GM10847 (cell line): ENCODE measurements around the gene MGLL.

Experiments used
- POLR2A ChIP-seq: IDR thresholded peaks from 2 replicates; pipeline ENCODE4 v1.6.1; 2011; ENCODE audit not compliant: insufficient read length; ENCODE audit errors: extremely low read depth

Gene MGLL

DNA sequence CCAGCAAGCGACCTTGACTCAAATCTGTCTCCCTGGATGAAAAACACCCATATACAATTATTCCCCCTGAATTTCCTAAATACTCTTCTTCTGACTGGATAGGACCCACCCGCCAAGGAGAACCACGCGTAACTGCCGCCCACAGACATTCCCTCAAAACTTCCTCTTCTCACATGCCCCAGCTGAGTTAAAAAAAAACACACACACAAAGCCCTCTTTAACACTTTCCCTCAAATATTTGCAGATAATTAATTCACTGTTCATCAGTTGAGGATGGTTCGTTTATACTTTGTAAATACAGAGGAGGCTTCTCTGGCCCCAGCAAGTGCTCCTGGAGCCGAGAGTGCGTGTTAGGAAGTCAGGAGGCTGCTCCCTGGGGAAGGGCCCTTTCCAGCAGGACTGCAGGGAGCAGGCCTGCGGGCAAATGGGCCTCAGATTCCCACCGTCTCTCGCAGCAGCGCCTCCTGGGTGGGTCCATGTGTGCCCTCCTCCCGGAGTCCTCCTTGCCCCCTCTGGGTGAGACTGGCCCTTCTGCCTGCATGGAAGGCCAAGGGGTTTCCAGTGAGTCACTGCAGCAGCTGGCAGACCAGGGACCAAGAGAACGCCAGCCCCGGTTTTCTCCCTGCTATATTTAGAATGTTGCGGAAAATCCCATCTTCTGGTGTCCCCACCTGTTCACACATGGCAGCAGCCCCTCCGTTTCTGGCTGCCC, 46.8 kb downstream of the MGLL start:
- TF ChIP-seq POLR2A, result no peak

DNA sequence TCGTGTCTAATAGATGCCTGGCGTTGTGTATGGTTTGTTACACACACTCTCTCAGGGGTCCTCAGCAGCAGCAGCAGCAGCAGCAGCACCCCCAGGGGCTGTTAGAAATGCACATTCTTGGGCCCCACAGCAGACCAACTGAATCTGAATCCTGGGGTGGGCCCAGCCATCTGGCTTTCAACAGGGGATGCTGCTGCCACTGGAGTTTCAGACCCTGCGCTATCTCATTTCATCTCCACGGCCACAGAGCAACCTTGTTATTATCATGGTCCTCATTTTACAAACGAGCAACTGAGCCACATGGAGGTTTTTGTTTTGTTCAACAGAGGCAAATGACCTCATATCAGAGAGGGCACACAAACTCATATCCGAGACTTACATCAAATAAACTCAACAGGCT, 47.7 kb downstream of the MGLL start:
- no peak for TF ChIP-seq POLR2A

DNA sequence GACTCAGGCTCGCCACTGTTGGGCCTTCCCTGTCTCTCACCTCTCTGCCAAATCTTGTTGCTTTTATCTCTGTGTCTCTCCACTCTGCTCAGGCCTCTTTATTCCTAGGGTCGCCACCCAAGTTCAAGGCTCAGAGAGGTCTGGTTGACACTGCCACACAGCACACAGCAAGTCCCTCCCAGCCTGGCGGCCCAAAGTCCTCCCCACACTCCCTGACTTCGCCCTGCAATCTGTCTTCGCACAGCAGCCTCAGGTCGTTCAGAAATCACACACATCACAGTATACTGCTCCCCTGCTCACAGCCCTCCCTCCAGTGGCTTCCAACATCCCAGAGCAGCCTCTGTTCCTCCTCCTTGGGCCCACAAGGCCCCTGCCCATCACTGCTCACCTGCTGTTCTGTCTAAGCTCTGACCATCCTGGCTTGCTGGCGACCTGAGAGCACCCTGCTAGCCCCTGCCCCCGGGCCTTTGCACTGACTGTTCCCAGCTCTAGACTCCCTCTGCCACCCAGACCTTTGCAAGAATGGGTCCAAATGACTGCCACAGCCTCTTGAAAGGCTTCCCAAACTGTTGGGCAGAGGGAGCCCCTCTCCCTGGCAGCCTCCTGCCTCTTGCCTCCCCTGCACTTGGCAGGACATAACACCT, 48.4 kb downstream of the MGLL start:
- TF ChIP-seq POLR2A, result no peak

DNA sequence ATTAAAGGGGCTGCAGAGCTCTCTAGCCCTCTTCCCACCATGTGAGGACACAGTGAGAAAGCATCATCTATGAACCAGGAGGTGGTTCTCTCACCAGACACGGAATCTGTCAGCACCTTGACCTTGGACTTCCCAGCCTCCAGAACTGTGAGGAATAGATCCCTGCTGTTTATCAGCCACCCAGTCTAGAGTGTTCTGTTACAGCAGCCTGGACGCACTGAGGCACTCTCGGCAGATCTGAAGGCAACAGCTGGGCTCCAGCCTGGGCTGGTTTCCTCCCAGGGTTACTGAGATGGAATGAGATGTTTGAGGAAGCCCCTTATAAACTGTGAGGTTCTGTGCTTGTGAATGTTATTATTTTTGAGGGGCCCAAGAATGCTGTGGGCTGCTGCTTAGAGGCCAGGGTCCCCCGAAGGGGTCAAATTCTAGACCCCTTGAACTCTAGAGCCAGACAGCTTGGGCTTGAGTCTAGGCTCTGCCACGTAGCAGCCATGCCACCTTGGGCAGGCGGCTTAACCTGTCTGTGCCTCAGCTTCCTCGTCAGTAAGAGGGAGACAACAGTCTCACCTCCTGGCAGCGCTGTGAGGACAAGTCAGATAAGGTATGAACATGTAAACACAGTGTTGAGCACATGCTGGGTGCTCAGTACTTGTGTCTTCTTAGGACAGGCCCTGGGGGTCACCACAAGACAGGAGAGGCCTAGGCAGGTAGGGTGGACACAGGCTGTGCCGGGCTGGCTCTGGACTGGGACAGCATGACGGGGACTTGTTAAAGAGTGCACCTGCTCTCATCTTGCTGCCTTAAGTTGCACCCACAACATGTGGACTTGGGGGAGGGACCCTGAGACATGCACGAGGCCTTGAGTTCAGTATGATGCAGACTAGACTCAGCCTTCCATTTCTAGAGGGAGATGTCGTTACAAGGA, 49.2 kb downstream of the MGLL start:
- TF ChIP-seq POLR2A, result no peak

DNA sequence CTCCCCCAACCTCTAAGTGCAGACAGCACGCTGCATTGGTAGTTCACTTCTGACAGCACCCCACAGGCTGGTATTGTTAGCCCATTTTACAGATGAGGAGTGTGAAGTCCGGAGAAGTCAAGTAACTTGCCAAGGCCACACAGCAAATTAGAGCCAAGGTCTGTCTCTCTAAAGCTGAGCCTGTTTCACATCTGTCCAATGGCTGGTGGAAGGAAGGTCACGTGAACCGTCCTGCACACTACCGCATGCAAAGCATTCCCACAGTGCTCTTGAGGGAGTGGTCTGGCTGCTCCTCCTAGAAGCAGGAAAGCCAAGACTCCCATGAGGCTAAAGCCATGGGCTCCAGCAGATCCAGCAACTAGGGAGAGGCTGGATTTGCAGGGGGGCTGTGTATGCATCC, 50.0 kb downstream of the MGLL start:
- TF ChIP-seq POLR2A, result no peak

DNA sequence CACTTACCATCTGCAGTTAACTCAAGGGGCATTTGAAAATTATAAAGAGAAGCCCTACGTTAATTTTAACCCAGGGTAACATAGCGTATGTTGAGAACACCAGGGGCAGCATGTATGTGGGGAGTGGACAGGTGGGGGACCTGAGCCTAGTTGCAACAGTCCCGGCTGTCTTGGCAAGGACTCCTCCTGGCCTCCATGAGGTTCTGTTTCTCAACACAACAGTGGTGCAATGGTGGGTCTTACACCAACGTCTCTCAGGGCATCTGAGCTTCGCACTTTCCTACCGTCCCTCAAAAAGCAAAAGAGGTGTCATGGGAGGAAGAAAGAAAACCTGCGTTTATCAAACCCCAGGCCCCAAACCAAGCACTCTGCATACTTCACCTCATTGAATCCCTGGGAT, 50.6 kb downstream of the MGLL start:
- no peak for TF ChIP-seq POLR2A

DNA sequence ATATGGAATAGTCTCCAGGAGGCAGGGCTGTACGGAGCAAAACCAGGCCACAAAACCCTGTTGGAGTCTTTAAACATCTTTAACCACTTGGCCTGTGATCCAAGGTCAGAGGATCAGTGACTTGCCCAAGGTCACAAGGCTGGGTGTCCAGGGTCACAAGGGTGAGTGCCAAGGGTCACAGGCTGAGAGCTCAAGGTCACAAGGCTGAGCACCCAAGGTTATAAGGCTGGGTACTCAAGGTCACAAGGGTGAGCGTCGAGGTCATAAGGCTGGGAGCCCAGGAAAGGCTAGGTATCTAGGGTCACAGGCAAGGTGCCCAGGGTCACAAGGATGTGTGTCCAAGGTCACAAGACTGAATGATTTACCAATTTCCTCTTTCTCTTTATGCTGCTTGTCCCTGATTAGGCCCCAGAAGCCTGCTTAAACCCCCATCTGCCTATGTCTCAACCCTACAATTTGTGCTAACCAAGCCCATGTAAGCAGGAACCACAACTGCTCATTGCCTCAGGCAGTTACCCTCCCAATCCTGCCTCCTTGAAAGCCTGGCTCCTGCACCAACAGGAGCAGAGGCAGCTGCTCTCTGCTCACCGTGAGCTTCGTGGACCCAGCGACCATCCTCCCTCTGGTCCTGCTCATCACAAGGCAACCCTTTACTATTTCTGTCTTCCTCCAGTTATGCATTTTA, 51.5 kb downstream of the MGLL start:
- no peak for TF ChIP-seq POLR2A

DNA sequence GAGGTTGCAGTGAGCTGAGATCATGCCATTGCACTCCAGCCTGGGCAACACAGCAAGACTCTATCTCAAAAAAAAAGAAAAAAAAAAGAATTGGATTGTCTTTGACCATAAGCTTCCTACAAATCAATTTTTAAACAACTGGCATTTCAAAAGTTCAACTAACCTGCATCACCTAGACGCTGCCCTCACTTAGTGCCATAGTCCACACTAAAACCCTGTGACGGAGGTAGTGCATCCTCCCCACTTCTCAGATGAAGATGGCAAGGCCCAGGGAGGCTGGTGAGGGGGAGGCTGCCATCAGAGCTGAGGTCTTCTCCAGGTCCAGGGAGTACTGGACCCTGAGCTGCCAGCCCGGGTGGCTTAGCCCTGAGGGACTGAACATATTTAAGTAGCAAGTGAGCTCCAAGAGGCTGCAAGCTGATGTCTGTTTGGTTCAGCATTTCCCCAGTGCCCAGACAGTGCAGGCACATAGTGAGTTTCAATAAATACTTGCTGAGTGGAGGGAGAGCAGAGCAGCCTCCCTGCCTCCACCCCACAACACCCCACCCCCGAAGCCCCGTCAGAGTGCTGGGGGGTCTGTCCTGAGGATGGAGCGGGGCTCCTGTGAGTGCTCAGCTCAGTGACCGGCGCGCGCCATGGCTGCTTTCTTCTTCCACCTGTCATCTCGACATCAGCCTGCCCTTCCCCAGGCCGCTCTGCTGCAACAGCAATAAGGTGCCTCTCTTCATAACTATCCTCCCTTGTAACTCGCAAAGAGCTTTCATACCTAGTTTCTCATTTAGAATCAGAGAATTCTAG, 52.8 kb downstream of the MGLL start:
- TF ChIP-seq POLR2A, result no peak

DNA sequence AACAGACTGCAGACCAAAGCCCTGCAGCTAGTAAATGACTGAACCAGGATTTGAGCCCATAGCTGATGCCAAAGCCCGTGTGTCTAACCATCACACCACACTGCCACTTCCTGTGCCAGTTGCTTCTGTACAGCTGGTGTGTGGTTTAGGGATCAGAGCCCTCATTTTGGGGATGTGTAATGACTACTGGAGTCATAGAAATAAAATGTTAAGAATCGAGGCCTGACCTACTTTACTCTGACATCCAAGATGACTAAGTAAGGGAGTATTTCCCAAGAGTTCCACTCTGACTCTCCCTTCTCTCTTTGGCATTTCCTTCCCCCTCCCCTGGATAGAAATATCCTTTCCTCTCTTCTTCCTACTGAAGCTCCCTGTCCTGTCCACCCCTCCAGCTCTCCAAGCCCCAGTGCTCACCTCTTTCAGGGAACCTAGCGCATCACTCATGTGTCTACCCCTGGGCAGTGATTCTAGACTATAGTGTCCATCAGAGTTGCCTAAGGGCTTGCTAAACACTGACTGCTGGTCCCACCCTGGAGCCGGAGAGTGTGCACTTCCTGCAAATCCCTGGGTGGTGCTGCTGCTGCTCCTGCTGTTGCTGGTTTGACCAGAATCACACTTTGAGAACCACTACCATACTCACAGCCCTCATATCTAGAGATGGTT, 53.8 kb downstream of the MGLL start:
- TF ChIP-seq POLR2A, result no peak

DNA sequence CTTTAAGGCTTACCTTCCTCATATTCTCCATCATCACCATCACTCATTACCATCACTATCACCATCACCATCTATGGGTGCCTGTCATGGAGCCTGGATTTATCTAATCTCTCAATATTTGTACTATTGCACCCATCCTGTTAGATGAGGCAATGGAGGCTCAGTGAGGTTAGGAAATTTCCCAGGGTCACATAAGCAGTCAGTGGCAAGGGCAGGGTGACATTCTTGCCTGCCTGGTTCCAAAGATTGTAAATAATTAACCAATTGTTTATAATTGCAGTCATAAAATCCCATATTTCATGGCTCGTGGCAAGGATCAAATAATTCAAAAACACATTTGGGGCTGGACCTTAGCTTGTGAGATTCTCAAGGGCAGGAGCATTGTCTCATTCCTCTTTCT, 55.2 kb downstream of the MGLL start:
- TF ChIP-seq POLR2A, result no peak

DNA sequence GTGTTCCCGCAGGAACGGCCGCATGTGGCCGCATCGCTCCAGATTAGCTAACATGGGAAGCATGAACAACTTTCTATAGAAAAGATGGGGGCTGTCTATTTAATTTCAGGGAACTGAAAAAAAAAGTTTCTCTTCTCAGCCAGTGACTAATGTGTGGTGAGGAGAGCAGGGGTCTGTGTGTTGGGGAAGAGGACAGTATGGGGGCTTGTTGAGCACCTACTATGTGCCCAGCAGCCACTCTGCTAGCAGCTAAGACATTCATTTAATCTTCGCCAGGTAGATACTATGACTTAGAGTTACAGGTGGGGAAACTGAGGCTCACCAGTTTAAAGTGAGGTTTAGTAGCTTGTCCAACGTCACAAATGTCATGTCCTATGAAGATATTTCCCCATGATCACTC, 56.6 kb downstream of the MGLL start:
- no peak for TF ChIP-seq POLR2A

DNA sequence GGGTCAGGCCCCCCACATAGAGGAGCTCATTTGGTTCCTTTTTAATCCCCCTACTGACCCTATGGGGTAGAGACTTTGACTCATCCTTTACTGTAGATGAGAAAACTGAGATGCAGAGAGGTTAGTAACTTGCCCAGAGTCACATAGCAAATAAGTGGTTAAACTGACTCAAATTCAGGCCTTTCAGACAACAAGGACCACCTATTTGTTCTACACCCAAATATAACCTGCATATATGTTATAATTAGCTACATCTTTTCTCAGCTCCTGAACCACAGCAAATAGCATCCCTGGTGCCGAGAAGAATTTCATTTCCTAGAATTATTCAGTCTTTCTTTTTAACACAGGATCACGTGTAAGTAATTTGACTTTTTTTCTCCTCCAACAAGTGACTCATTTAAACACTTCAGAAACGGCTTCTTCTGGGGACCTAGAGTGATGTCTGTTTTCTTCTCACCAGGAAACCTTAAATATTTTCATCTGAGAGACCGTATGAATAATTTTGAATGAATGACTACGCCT, 57.4 kb downstream of the MGLL start:
- TF ChIP-seq POLR2A, result no peak

DNA sequence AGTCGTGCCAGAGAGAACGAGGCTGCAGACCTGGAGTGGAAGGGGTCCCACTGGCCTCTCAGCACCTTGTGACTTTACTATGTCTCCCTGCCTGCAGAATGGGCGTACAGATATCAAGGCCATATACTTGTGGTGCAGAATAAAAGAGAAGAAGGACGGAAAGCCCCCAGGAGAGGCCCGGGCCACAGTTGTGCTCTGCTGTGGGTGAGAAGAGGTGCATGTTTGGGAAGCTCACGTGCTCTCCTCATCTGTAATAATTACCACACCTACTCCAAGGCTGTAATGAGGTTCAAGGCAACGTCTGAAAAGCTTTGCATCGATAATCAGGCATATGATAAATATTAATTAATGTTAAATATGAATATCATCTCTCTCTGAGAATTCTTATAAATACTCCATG, 58.0 kb downstream of the MGLL start:
- no peak for TF ChIP-seq POLR2A

DNA sequence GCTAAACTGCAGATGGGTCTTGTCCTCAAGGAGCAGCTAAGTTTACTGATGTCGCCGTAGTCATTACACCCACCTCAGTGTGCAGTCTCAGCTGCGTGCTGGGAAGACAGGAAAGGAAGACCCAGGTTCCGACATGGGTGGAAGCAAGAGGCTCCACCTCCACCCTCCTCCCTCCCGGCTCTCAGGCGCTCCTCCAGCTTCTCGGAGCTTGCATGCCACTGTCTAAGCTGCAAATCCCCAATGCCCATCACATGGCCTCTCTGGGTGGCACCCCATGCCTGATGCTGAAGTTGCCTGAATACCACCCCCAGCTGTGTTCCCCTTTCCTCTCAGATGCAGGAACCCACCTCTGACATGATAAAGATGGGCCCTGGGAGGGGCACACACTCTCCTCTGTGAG, 58.5 kb downstream of the MGLL start:
- no peak for TF ChIP-seq POLR2A

DNA sequence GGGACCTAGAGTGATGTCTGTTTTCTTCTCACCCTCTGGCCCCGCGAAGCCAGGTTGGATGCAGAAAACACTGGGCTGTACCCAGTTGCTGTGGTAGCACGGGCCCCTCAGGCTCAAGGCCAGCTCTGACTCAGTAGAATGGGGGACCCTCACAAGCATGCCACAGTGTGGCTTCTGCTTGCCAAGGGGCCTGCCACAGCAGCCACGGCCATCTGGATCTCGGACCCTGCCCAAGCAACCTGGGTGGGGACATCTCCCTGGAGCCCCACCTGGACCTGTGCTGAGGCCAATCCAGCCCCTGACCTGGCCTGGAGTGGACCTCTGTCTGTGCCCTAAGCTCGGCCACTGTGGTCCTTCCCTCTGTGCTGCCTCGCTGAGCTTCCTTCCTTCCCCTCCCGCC, 59.0 kb downstream of the MGLL start:
- TF ChIP-seq POLR2A, result no peak

DNA sequence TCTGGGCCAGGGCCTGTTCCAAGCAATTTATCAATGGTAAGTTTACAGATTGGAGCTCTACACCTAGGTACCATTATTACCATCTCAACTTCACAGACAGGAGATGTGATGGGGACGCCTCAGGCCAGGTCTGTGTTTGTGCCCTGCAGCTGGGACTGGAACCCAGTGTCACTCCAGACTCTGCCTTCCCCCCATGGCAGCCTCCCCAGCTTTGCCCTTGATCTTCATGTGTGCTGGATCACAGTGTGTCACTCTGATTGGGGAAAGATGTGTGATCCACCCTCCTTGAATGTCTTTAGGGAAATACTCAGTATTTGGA, 59.6 kb downstream of the MGLL start:
- TF ChIP-seq POLR2A, result no peak
